ENCODE results near the gene KLHDC10. TPM values are rescaled to one million over a fixed set of nuclear protein-coding genes. Genes with fewer than 3 reads are reported as not detected.
A peak's percentile ranks its signal among the peaks of the same experiment; 100 is the strongest.

The KLHDC10 gene, protein sequence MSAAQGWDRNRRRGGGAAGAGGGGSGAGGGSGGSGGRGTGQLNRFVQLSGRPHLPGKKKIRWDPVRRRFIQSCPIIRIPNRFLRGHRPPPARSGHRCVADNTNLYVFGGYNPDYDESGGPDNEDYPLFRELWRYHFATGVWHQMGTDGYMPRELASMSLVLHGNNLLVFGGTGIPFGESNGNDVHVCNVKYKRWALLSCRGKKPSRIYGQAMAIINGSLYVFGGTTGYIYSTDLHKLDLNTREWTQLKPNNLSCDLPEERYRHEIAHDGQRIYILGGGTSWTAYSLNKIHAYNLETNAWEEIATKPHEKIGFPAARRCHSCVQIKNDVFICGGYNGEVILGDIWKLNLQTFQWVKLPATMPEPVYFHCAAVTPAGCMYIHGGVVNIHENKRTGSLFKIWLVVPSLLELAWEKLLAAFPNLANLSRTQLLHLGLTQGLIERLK
- total RNA-seq = 27.0 TPM
- long read RNA-seq, full-length matches to known transcripts = 2 of 23 reads
- long read RNA-seq, partial matches to known transcripts = 2 of 23 reads
- long read RNA-seq, other reads (novel, unspliced or antisense) = 19 of 23 reads

DNA sequence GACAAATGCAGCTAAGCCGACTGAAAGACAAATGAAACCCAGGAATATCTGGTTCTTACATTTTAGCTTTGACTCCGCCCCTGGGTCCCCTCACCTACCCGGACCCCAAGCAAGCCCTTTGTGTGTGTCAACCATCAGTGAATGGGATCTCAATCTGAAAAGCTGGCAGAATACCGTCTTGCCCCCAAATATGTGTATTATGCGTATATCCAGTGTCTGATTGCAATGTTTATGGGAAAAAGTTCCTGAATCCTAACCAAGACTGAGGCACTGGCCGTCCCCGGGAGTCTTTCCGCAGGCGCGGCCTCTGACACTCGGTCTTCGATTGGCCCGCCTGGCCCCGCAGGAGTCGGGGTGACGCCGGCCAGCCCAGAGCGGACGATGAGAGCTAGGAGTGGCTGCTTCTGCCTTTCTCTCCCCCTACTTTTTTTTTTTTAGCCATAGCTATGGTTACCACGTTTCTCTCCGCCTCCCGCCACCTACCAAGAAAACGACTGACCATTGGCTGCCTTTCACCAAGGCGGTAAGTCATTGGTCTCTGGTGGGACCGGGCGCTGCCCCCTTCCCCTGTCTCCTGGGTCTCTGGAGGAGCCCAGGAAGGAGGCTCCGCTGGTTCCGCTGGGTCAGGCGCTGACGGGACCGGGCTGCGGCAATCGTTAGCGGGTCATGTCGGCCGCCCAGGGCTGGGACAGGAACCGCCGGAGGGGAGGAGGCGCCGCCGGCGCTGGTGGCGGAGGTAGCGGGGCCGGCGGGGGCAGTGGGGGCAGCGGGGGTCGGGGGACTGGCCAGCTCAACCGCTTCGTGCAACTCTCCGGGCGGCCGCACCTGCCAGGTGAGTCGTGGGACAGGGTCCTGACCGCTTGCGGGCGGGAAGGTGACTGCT is at the start of gene KLHDC10:
TSS of gene KLHDC10 (plus strand) at position 557 of the 883 bp plus-strand sequence. CDS start at position 667, 110 bp downstream.
- intact Hi-C loops (cut with micrococcal nuclease) = no loop called here
- Histone ChIP-seq H3K9me3 (replicated peaks) (no peaks in the 10 kb centered on the region), H3K4me3 (peak within 1 kb of the TSS; percentile 97), H3K27ac (replicated peaks) (peak within 1 kb of the TSS; percentile 92), H3K36me3 (no peaks in the 10 kb centered on the region), H3K4me1 (peaks cover 53% of the 10 kb centered on the region), H3K27me3 (ENCODE audit: low read depth) (no peaks in the 10 kb centered on the region)
- TF ChIP-seq, protein P1, sequence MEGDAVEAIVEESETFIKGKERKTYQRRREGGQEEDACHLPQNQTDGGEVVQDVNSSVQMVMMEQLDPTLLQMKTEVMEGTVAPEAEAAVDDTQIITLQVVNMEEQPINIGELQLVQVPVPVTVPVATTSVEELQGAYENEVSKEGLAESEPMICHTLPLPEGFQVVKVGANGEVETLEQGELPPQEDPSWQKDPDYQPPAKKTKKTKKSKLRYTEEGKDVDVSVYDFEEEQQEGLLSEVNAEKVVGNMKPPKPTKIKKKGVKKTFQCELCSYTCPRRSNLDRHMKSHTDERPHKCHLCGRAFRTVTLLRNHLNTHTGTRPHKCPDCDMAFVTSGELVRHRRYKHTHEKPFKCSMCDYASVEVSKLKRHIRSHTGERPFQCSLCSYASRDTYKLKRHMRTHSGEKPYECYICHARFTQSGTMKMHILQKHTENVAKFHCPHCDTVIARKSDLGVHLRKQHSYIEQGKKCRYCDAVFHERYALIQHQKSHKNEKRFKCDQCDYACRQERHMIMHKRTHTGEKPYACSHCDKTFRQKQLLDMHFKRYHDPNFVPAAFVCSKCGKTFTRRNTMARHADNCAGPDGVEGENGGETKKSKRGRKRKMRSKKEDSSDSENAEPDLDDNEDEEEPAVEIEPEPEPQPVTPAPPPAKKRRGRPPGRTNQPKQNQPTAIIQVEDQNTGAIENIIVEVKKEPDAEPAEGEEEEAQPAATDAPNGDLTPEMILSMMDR (IDR thresholded peaks at IDR 0.05; ENCODE audit: borderline replicate concordance) = no peak
- peak; percentile 97 for DNase-seq

DNA sequence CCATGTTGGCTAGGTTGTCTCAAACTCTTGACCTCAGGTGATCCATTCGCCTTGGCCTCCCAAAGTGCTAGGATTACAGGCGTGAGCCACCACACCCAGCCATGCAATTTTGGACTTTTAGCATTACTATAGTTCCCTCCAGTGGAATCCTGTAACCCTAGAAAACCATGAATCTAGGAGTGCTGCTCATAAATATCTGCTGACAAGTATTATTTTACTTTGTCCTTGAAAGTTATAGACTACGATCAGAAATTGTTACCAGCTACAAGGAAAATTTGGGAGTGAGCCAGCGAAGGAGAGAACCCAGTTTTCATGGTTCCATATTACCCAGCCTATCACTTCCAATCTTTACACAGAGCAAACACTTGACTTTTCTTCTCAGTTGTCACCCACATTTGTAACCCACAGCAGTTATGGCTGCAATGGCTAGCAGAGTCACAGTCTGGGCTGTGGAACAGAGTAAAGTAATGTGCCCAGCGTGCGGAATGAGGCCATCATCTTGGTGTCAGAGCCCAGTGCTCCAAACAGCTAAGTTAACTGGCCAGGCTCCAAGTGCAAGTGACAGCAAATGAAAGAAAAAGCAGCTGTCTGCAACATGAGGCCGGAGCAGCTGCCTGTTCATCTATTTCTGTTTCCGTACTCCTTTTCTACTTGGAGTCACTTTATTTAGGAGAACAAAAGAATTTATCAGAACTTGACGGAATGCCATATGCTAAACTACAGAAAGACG is 49.1 kb upstream of the KLHDC10 start:
- no peaks in the 10 kb centered on the region for H3K27me3 ChIP-seq (ENCODE audit: low read depth)
- peaks cover 16% of the 10 kb centered on the region for H3K4me1 ChIP-seq
- H3K27ac ChIP-seq (replicated peaks) = peak overlapping the region; percentile 81
- intact Hi-C loops (cut with micrococcal nuclease) = no loop called here
- DNase-seq = peak; percentile 35
- H3K36me3 ChIP-seq = peaks cover 99% of the 10 kb centered on the region
- H3K4me3 ChIP-seq = no peak overlapping the region
- TF ChIP-seq, protein P1 (IDR thresholded peaks at IDR 0.05; ENCODE audit: borderline replicate concordance) = no peak
- no peaks in the 10 kb centered on the region for H3K9me3 ChIP-seq (replicated peaks)

DNA sequence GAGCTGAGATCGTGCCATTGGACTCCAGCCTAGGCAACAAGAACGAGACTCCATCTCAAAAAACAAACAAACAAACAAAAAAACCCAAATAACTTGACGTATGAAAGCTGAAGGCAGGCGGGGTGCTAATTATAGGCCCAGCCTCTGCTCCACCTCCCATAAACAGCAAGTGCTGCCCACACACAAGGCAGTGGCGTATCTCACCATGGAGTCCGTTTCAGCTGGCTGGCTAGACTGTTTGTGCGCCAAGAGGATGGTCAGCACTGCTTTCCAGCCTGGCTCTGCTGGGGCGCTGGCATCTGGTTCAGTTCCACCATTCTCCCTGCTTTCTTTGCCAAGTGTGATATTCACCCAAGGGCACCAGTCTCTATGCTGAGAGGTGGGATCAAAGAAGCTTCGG is 48.2 kb upstream of the KLHDC10 start:
- Histone ChIP-seq H3K4me3 (no peak overlapping the region), H3K27me3 (ENCODE audit: low read depth) (no peaks in the 10 kb centered on the region), H3K36me3 (peaks cover 100% of the 10 kb centered on the region), H3K9me3 (replicated peaks) (no peaks in the 10 kb centered on the region), H3K27ac (replicated peaks) (peak overlapping the region; percentile 81), H3K4me1 (peaks cover 16% of the 10 kb centered on the region)
- peak; percentile 25 for DNase-seq
- TF ChIP-seq, protein P1 (IDR thresholded peaks at IDR 0.05; ENCODE audit: borderline replicate concordance) = no peak
- intact Hi-C loops (cut with micrococcal nuclease) = no loop called here

DNA sequence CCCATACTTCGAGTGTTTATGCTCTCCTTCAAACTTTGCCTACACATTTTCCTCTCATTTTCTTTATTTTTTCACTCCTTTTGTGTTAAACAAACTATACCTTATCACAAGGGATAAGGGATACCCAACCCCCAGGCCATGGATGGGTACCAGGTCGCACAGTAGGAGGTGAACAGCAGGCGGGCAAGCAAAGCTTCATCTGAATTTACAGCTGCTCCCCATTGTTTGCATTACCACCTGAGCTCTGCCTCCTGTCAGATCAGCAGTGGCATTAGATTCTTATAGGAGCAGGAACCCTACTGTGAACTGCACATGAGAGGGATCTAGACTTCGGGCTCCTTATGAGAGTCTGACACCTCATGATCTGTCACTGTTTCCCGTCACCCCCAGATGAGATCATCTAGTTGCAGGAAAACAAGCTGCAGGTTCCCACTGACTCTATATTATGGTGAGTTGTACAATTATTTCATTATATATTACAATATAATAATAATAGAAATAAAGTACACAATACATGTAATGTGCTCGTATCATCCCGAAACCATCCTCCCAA is 47.6 kb upstream of the KLHDC10 start:
- H3K27me3 ChIP-seq (ENCODE audit: low read depth) = no peaks in the 10 kb centered on the region
- no peaks in the 10 kb centered on the region for H3K9me3 ChIP-seq (replicated peaks)
- no peak overlapping the region for H3K4me3 ChIP-seq
- H3K4me1 ChIP-seq = peaks cover 16% of the 10 kb centered on the region
- intact Hi-C loops (cut with micrococcal nuclease) = no loop called here
- peaks cover 100% of the 10 kb centered on the region for H3K36me3 ChIP-seq
- DNase-seq = no peak
- TF ChIP-seq, protein P1 (IDR thresholded peaks at IDR 0.05; ENCODE audit: borderline replicate concordance) = no peak
- H3K27ac ChIP-seq (replicated peaks) = peak overlapping the region; percentile 81
